BE2C (cell line): Measurements from ENCODE around the gene IDH3G.

Experiments used
- DNase-seq: peaks from one replicate; pipeline ENCODE4 v3.0.0-alpha.2; 2020
- H3K27me3 ChIP-seq: fragments of 250-450 bp; sonication (Bioruptor Pico); 2 replicates; pipeline ENCODE4 v1.5.1; 2020; ENCODE audit warnings: mild to moderate bottlenecking
- H3K36me3 ChIP-seq: fragments of 250-450 bp; sonication (Bioruptor Pico); 2 replicates; pipeline ENCODE4 v1.5.1; 2020; ENCODE audit warnings: mild to moderate bottlenecking
- H3K4me1 ChIP-seq: fragments of 250-450 bp; sonication (Bioruptor Pico); 2 replicates; pipeline ENCODE4 v1.5.1; 2020
- H3K4me3 ChIP-seq: 2 replicates; pipeline ENCODE4 v1.5.1; 2011; ENCODE audit warnings: low read depth, low read length
- H3K9me3 ChIP-seq: fragments of 250-450 bp; sonication (Bioruptor Pico); 2 replicates; pipeline ENCODE4 v1.5.1; 2020
- CTCF ChIP-seq: IDR thresholded peaks from 2 replicates; pipeline ENCODE4 v1.5.1; 2012; ENCODE audit warnings: mild to moderate bottlenecking, low read depth, low read length

IDH3G gene

GRCh38 chrX:153780678-153781427 is 13.3 kb downstream of the IDH3G start, which contains the start of gene SRPK3:
Gene SRPK3 (plus strand): TSS chrX:153781041. CDS start chrX:153781087, 46 bp downstream.
- peak; percentile 39 for DNase-seq
- TF ChIP-seq CTCF: no peak

GRCh38 chrX:153779891-153780677 is 14.1 kb downstream of the IDH3G start:
- no peak for DNase-seq
- no peaks in the 10 kb centered on the region for H3K27me3 ChIP-seq
- peaks cover 20% of the 10 kb centered on the region for H3K4me1 ChIP-seq
- no peak for TF ChIP-seq CTCF
- H3K36me3 ChIP-seq: no peaks in the 10 kb centered on the region
- H3K4me3 ChIP-seq: no peak overlapping the region
- no peaks in the 10 kb centered on the region for H3K9me3 ChIP-seq

More at GRCh38 chrX:153780678-153781427, 13.3 kb downstream of the IDH3G start, which contains the start of gene SRPK3:
- H3K27me3 ChIP-seq: no peaks in the 10 kb centered on the region
- peaks cover 20% of the 10 kb centered on the region for H3K4me1 ChIP-seq
- H3K9me3 ChIP-seq: no peaks in the 10 kb centered on the region
- no peak within 1 kb of the TSS for H3K4me3 ChIP-seq
- 0 out of 2 replicates have a peak, but pooled peaks cover 4% of the 10 kb centered on the region for H3K36me3 ChIP-seq

- TF ChIP-seq CTCF: no peak
Observed at GRCh38 chrX:153778684-153779101, 15.5 kb downstream of the IDH3G start.

GRCh38 chrX:153778181-153778580 is 16.0 kb downstream of the IDH3G start:
- Histone ChIP-seq H3K4me1 (peaks cover 20% of the 10 kb centered on the region), H3K4me3 (no peak overlapping the region)
- no peak for TF ChIP-seq CTCF

More at GRCh38 chrX:153778684-153779101, 15.5 kb downstream of the IDH3G start:
- Histone ChIP-seq H3K4me1 (peaks cover 20% of the 10 kb centered on the region), H3K4me3 (no peak overlapping the region), H3K36me3 (no peaks in the 10 kb centered on the region), H3K9me3 (no peaks in the 10 kb centered on the region), H3K27me3 (no peaks in the 10 kb centered on the region)
- no peak for DNase-seq

GRCh38 chrX:153777261-153778090 is 16.7 kb downstream of the IDH3G start:
- Histone ChIP-seq H3K36me3 (no peaks in the 10 kb centered on the region), H3K4me1 (peaks cover 19% of the 10 kb centered on the region), H3K4me3 (no peak overlapping the region), H3K27me3 (no peaks in the 10 kb centered on the region), H3K9me3 (no peaks in the 10 kb centered on the region)
- peak; percentile 2 for DNase-seq
- TF ChIP-seq CTCF: no peak

More at GRCh38 chrX:153778181-153778580, 16.0 kb downstream of the IDH3G start:
- Histone ChIP-seq H3K9me3 (no peaks in the 10 kb centered on the region), H3K36me3 (no peaks in the 10 kb centered on the region), H3K27me3 (no peaks in the 10 kb centered on the region)
- peak; percentile 3 for DNase-seq
